Tibial artery (tissue), 4 donors: ENCODE data around the gene KIF26B.
"Not testable (repeated sequence)": the region's sequence is repeated elsewhere in the genome, so short reads cannot be mapped to it uniquely, and the experiment has no call there.

Experiments used
- DNase-seq, 2 donors: peaks; one replicate each; pipeline ENCODE4 v3.0.0-alpha.2; 2019
- H3K27ac ChIP-seq, 2 donors: fragments of 200-600 bp; sonication (generic) in 1 of 2; 1 replicate in 1 of 2; 2 replicates in 1 of 2; pipeline ENCODE4 v1.5.1; 2018 to 2019; ENCODE audit warnings: mild to moderate bottlenecking in 1 of 2
- H3K27me3 ChIP-seq, 2 donors: fragments of 200-600 bp; sonication (generic) in 1 of 2; one replicate each; pipeline versions ENCODE4 v1.5.1 to v1.6.0; 2016 to 2019
- H3K36me3 ChIP-seq, 3 donors: fragments of 200-600 bp; sonication (generic) in 2 of 3; one replicate each; pipeline ENCODE4 v1.5.1; 2016 to 2019; ENCODE audit warnings: mild to moderate bottlenecking in 2 of 3
- H3K4me1 ChIP-seq, 4 donors: fragments of 200-600 bp; sonication (generic) in 2 of 4; 1 replicate in 3 of 4; 2 replicates in 1 of 4; pipeline ENCODE4 v1.5.1; 2016 to 2019
- H3K4me3 ChIP-seq, 2 donors: fragments of 200-600 bp; sonication (generic) in 1 of 2; 1 replicate in 1 of 2; 2 replicates in 1 of 2; pipeline ENCODE4 v1.5.1; 2018 to 2019; ENCODE audit warnings: mild to moderate bottlenecking in 2 of 2
- H3K9me3 ChIP-seq, 3 donors: fragments of 200-600 bp; sonication (generic) in 1 of 3; one replicate each; pipeline ENCODE4 v1.5.1; 2016 to 2019
- CTCF ChIP-seq, 2 experiments: fragments of 200-600 bp in 1 of 2; fragments of 450-650 bp in 1 of 2; IDR thresholded peaks; one replicate each; pipeline ENCODE4 v1.5.1; 2017 to 2019; ENCODE audit warnings: antibody characterized with exemption in 2 of 2, mild to moderate bottlenecking in 1 of 2, moderate library complexity in 1 of 2
- intact Hi-C: fragments of 100-400 bp; cut with DNase I; formaldehyde crosslinking; loops from one replicate; pipeline ENCODE4 v1.15.0; 2023; ENCODE audit warnings: low total_unique reads

KIF26B gene

GRCh38 chr1:245395680-245396079 lies 240.9 kb downstream of the KIF26B start:
- DNase-seq: no peak
- Histone ChIP-seq H3K4me3 (no peak overlapping the region), H3K27ac (no peak overlapping the region), H3K9me3 (no peaks in the 10 kb centered on the region), H3K4me1 (no peaks in the 10 kb centered on the region), H3K36me3 (no peaks in the 10 kb centered on the region), H3K27me3 (no peaks in the 10 kb centered on the region)
- no peak for TF ChIP-seq CTCF (IDR thresholded peaks at IDR 0.05)
- intact Hi-C loops: no loop called here

- Histone ChIP-seq H3K4me1 (no peaks in the 10 kb centered on the region), H3K27ac (no peak overlapping the region), H3K27me3 (no peaks in the 10 kb centered on the region), H3K36me3 (no peaks in the 10 kb centered on the region), H3K4me3 (no peak overlapping the region), H3K9me3 (no peaks in the 10 kb centered on the region)
- TF ChIP-seq CTCF (IDR thresholded peaks at IDR 0.05): no peak
- no peak for DNase-seq
- intact Hi-C loops: no loop called here
These were observed 241.8 kb downstream of the KIF26B start for GRCh38 chr1:245396615-245397014.

- Histone ChIP-seq H3K4me1 (no peaks in the 10 kb centered on the region), H3K27me3 (no peaks in the 10 kb centered on the region), H3K9me3 (no peaks in the 10 kb centered on the region), H3K4me3 (no peak overlapping the region), H3K36me3 (no peaks in the 10 kb centered on the region), H3K27ac (no peak overlapping the region)
- DNase-seq: no peak
- intact Hi-C loops: no loop called here
- TF ChIP-seq CTCF (IDR thresholded peaks at IDR 0.05): no peak
These were observed 243.0 kb downstream of the KIF26B start for GRCh38 chr1:245397771-245398170.

GRCh38 chr1:245398180-245398579 lies 243.4 kb downstream of the KIF26B start:
- no peak for TF ChIP-seq CTCF (IDR thresholded peaks at IDR 0.05)
- Histone ChIP-seq H3K4me1 (no peaks in the 10 kb centered on the region), H3K27ac (no peak overlapping the region), H3K36me3 (no peaks in the 10 kb centered on the region), H3K27me3 (no peaks in the 10 kb centered on the region), H3K9me3 (no peaks in the 10 kb centered on the region), H3K4me3 (no peak overlapping the region)
- DNase-seq: no peak
- intact Hi-C loops: no loop called here

GRCh38 chr1:245401881-245402587 lies 247.2 kb downstream of the KIF26B start:
- Histone ChIP-seq H3K4me3 (no peak overlapping the region), H3K4me1 (no peaks in the 10 kb centered on the region), H3K27me3 (no peaks in the 10 kb centered on the region), H3K36me3 (no peaks in the 10 kb centered on the region), H3K9me3 (no peaks in the 10 kb centered on the region), H3K27ac (no peak overlapping the region)
- intact Hi-C loops: no loop called here
- DNase-seq: no peak
- no peak for TF ChIP-seq CTCF (IDR thresholded peaks at IDR 0.05)

- H3K27me3 ChIP-seq, DNase-seq, H3K4me1 ChIP-seq, H3K36me3 ChIP-seq, intact Hi-C loops, H3K27ac ChIP-seq, H3K9me3 ChIP-seq, H3K4me3 ChIP-seq: not testable (repeated sequence)
These were observed 248.2 kb downstream of the KIF26B start for GRCh38 chr1:245402998-245403397.
